ENCODE data around the gene FXN. TPM values are rescaled to one million over a fixed set of nuclear protein-coding genes. Genes with fewer than 3 reads are reported as not detected.
A peak's percentile ranks its signal among the peaks of the same experiment; 100 is the strongest.

FXN gene
- polyA plus RNA-seq, 1 of the 3 experiments (the other 2 are of a cell fraction): 15.7 TPM

- Histone ChIP-seq H3K4me2 (peak overlapping the region; percentile 60), H3K27me3 (ENCODE audit: insufficient read depth) (no peaks in the 10 kb centered on the region), H3K36me3 (replicated peaks in 1 of 2; ENCODE audit: control insufficient read depth in 1 of 2, insufficient read depth in 2 of 2, low read length in 1 of 2) (no peaks in the 10 kb centered on the region), H2AFZ (ENCODE audit: low read depth) (no peak overlapping the region; the same call in 1 of the 2 replicates), H3K9ac (no peak overlapping the region), H4K20me1 (ENCODE audit: insufficient read depth) (no peaks in the 10 kb centered on the region), H3K4me3 (ENCODE audit: low read depth in 2 of 2, low read length in 1 of 2) (no peak overlapping the region), H3K4me1 (ENCODE audit: control insufficient read depth in 1 of 2, insufficient read depth in 2 of 2, low read depth in 1 of 2, low read length in 1 of 2) (peaks cover 14 to 20% of the 10 kb centered on the region in 2 experiments; a peak in 3 of 4 replicates), H3K9me3 (no peaks in the 10 kb centered on the region), H3K27ac (ENCODE audit: low read depth in 2 of 2, low read length in 1 of 2) (peak overlapping the region in 1 of 2 experiments; percentile 34; a peak in 3 of 4 replicates), H3F3A (replicated peaks; ENCODE audit: insufficient read depth) (peaks cover 11% of the 10 kb centered on the region), H3K79me2 (ENCODE audit: insufficient read depth) (no peaks in the 10 kb centered on the region), H3K9me2 (no peaks in the 10 kb centered on the region)
- ChIA-PET CTCF (interaction anchor here (1.8 to 2.3 kb wide), 2 partner anchors 9 to 57 kb away, joined by 4 to 6 read pairs; no protein-coding TSS in a partner anchor), POLR2A (no interaction called here)
- 54% methylated on average over 16 of the region's 16 CpGs for WGBS (ENCODE audit: low lambda C conversion rate)
- DNase-seq: no peak
- no peak; the same call in 1 of the 2 replicates for TF ChIP-seq MEF2A (IDR thresholded peaks at IDR 0.05; ENCODE audit: borderline replicate concordance, low read depth)
- peak; percentile 97 for TF ChIP-seq PBX3 (IDR thresholded peaks at IDR 0.05)
- no peak for TF ChIP-seq REST (IDR thresholded peaks at IDR 0.05; ENCODE audit: low read depth, low read length)
- TF ChIP-seq NRF1 (IDR thresholded peaks at IDR 0.05; ENCODE audit: low read depth, low read length): no peak
- no peak for TF ChIP-seq CHD2 (IDR thresholded peaks at IDR 0.05; ENCODE audit: low read length, partially characterized antibody)
- no peak for TF ChIP-seq SMC3 (IDR thresholded peaks at IDR 0.05; ENCODE audit: low read depth, low read length)
- no peak for TF ChIP-seq RAD21 (IDR thresholded peaks at IDR 0.05; ENCODE audit: low read length)
- TF ChIP-seq USF1 (IDR thresholded peaks at IDR 0.05; ENCODE audit: borderline replicate concordance, low read depth): peak; percentile 66; the same call in 1 of the 2 replicates
- TF ChIP-seq EP300 (IDR thresholded peaks at IDR 0.05; ENCODE audit: borderline replicate concordance in 1 of 2, low read depth in 1 of 2, low read length in 1 of 2): peak; percentile 40 to 76; a peak in 2 of 4 replicates
- TF ChIP-seq ZBTB33 (IDR thresholded peaks at IDR 0.05; ENCODE audit: borderline replicate concordance, low read depth): peak; percentile 50; the same call in 1 of the 2 replicates
- TF ChIP-seq FOSL2 (IDR thresholded peaks at IDR 0.05; ENCODE audit: borderline replicate concordance, low read depth): peak; percentile 60; the same call in 1 of the 2 replicates
- TF ChIP-seq ELF1 (IDR thresholded peaks at IDR 0.05): no peak
- no peak for TF ChIP-seq GATA2 (CRISPR knock-in tag; IDR thresholded peaks at IDR 0.05)
- no peak for TF ChIP-seq USF2 (IDR thresholded peaks at IDR 0.05; ENCODE audit: borderline replicate concordance, low read depth, low read length)
- TF ChIP-seq FOXM1 (IDR thresholded peaks at IDR 0.05; ENCODE audit: low read depth): no peak
- no peak for TF ChIP-seq RFX5 (IDR thresholded peaks at IDR 0.05; ENCODE audit: low read length)
- peak; percentile 62; the same call in 1 of the 2 replicates for TF ChIP-seq MAX (IDR thresholded peaks at IDR 0.05; ENCODE audit: low read depth)
- TF ChIP-seq RCOR1 (IDR thresholded peaks at IDR 0.05; ENCODE audit: low read length): no peak
- TF ChIP-seq RXRA (IDR thresholded peaks at IDR 0.05; ENCODE audit: borderline replicate concordance, low read depth): no peak
- peak; percentile 50; the same call in 1 of the 2 replicates for TF ChIP-seq POLR2AphosphoS5 (IDR thresholded peaks at IDR 0.05; ENCODE audit: low read depth, low read length)
- peak; percentile 78 for TF ChIP-seq JUND (IDR thresholded peaks at IDR 0.05)
- no peak for TF ChIP-seq GABPA (IDR thresholded peaks at IDR 0.05; ENCODE audit: low read depth)
- TF ChIP-seq TEAD4 (IDR thresholded peaks at IDR 0.05; ENCODE audit: borderline replicate concordance, insufficient read depth): 0 out of 2 replicates have a peak, but pooled peaks have one; percentile 47
These were observed 95.2 kb downstream of the FXN start for GRCh38 chr9:69130456-69131441.
